IMR-90 (cell line): ENCODE measurements around the gene GMEB2. TPM values are rescaled to one million over a fixed set of nuclear protein-coding genes. Genes with fewer than 3 reads are reported as not detected.

ENCODE experiments used
- ATAC-seq: fragments of 200-7000 bp; cut with Tn5 transposase; 2 replicates; pipeline ENCODE4 v1.9.1; 2020; ENCODE audit warnings: low read depth, mild to moderate bottlenecking, moderate library complexity
- BruUV-seq: library from RNA; stranded (reverse); fragments of 400-500 nt; replicated peaks from 2 replicates; lab custom pipeline; 2021; lab: Mats Ljungman, UMichigan
- CTCF ChIA-PET: fragments of 300-600 bp; formaldehyde crosslinking; extraction: SDS; loops from one replicate; lab custom pipeline; 2021; ENCODE audit warnings: antibody characterized with exemption; lab: Yijun Ruan, JAX
- POLR2A ChIA-PET: fragments of 300-600 bp; sonication (Branson Sonifier 250); formaldehyde crosslinking; loops from one replicate; lab custom pipeline; 2022; ENCODE audit warnings: antibody characterized with exemption; ENCODE audit not compliant: unreplicated experiment; lab: Charles Lee
- DNase-seq: peaks from one replicate; pipeline ENCODE4 v3.0.0; 2013
- H2AFZ ChIP-seq: replicated peaks from 2 replicates; pipeline ENCODE3; 2013; ENCODE audit warnings: low read length, mild to moderate bottlenecking; ENCODE audit not compliant: poor library complexity
- H2AK5ac ChIP-seq: 2 replicates; pipeline ENCODE4 v1.6.1; 2013; ENCODE audit warnings: low read depth, low read length, inconsistent platforms
- H2AK9ac ChIP-seq: replicated peaks from 2 replicates; pipeline ENCODE3; 2013; ENCODE audit warnings: mild to moderate bottlenecking, low read depth, low read length, moderate library complexity; ENCODE audit not compliant: poor library complexity
- H2BK120ac ChIP-seq: 2 replicates; pipeline ENCODE4 v1.6.1; 2013; ENCODE audit warnings: low read depth, low read length, inconsistent platforms
- H2BK15ac ChIP-seq: 3 replicates; pipeline ENCODE4 v1.6.1; 2013; ENCODE audit warnings: low read depth, low read length, inconsistent platforms
- H2BK20ac ChIP-seq: 2 replicates; pipeline ENCODE4 v1.6.1; 2013; ENCODE audit warnings: low read depth, mild to moderate bottlenecking, inconsistent platforms, low read length, moderate library complexity
- H2BK5ac ChIP-seq: 2 replicates; pipeline ENCODE4 v1.6.1; 2013; ENCODE audit warnings: mild to moderate bottlenecking, low read depth, low read length, inconsistent platforms; ENCODE audit not compliant: poor library complexity, severe bottlenecking
- H3K14ac ChIP-seq: replicated peaks from 2 replicates; pipeline ENCODE4 v1.6.1; 2013; ENCODE audit warnings: low read depth, low read length, inconsistent platforms
- H3K18ac ChIP-seq: 2 replicates; pipeline ENCODE4 v1.6.1; 2013; ENCODE audit warnings: low read depth, low read length, control low read depth
- H3K23ac ChIP-seq: 2 replicates; pipeline ENCODE4 v1.6.1; 2013; ENCODE audit warnings: low read depth, low read length, inconsistent platforms
- H3K27ac ChIP-seq: 2 replicates; pipeline ENCODE4 v1.5.1; 2013; ENCODE audit warnings: mild to moderate bottlenecking, control low read depth, low read length; ENCODE audit not compliant: insufficient read depth
- H3K27me3 ChIP-seq: 2 replicates; pipeline ENCODE4 v1.6.1; 2013; ENCODE audit warnings: low read length; ENCODE audit not compliant: control insufficient read depth, insufficient read depth
- H3K36me3 ChIP-seq: 2 replicates; pipeline ENCODE4 v1.6.1; 2013; ENCODE audit warnings: low read length, mixed read lengths; ENCODE audit not compliant: control insufficient read depth, insufficient read depth
- H3K4ac ChIP-seq: 2 replicates; pipeline ENCODE4 v1.6.1; 2013; ENCODE audit warnings: low read depth, low read length, inconsistent platforms
- H3K4me1 ChIP-seq: 2 replicates; pipeline ENCODE4 v1.6.1; 2013; ENCODE audit warnings: low read length, mixed read lengths; ENCODE audit not compliant: control insufficient read depth, insufficient read depth
- H3K4me2 ChIP-seq: 2 replicates; pipeline ENCODE4 v1.6.1; 2013; ENCODE audit warnings: low read depth, mild to moderate bottlenecking, control low read depth, low read length, moderate library complexity
- H3K4me3 ChIP-seq: 2 replicates; pipeline ENCODE4 v1.5.1; 2013; ENCODE audit warnings: low read depth, mild to moderate bottlenecking, control low read depth, low read length, moderate library complexity; ENCODE audit not compliant: insufficient read depth
- H3K56ac ChIP-seq: 2 replicates; pipeline ENCODE4 v1.6.1; 2013; ENCODE audit warnings: low read length, inconsistent platforms; ENCODE audit not compliant: insufficient read depth; ENCODE audit errors: extremely low read depth
- H3K79me1 ChIP-seq, 2 experiments: 2 replicates each; pipeline ENCODE4 v1.6.1; 2013; ENCODE audit warnings: low read length in 2 of 2, inconsistent platforms in 1 of 2, low read depth in 1 of 2
- H3K9ac ChIP-seq: 2 replicates; pipeline ENCODE4 v1.6.1; 2013; ENCODE audit warnings: low read depth, low read length, control low read depth
- H3K9me1 ChIP-seq: 2 replicates; pipeline ENCODE4 v1.6.1; 2013; ENCODE audit warnings: low read length, inconsistent platforms; ENCODE audit not compliant: insufficient read depth
- H3K9me3 ChIP-seq: 2 replicates; pipeline ENCODE4 v1.6.1; 2013; ENCODE audit warnings: low read length; ENCODE audit not compliant: control insufficient read depth, insufficient read depth
- H4K20me1 ChIP-seq: 2 replicates; pipeline ENCODE4 v1.6.1; 2013; ENCODE audit warnings: low read length, inconsistent platforms; ENCODE audit not compliant: insufficient read depth
- H4K5ac ChIP-seq: 2 replicates; pipeline ENCODE4 v1.6.1; 2013; ENCODE audit warnings: mild to moderate bottlenecking, low read depth, low read length, control low read depth
- H4K8ac ChIP-seq, 2 experiments: 2 replicates each; pipeline ENCODE4 v1.6.1; 2013; ENCODE audit warnings: low read depth in 2 of 2, low read length in 2 of 2, control low read depth in 1 of 2, inconsistent platforms in 1 of 2
- H4K91ac ChIP-seq: 2 replicates; pipeline ENCODE4 v1.6.1; 2013; ENCODE audit warnings: low read depth, low read length, inconsistent platforms; ENCODE audit not compliant: insufficient read depth
- BHLHE40 ChIP-seq: fragments of 150-350 bp; IDR thresholded peaks from 2 replicates; pipeline ENCODE4 v1.6.1; 2016; ENCODE audit warnings: mild to moderate bottlenecking, low read depth, low read length
- CEBPB ChIP-seq: IDR thresholded peaks from 2 replicates; pipeline ENCODE4 v1.6.1; 2012; ENCODE audit warnings: low read depth, low read length, improper control_type of control experiment
- CHD1 ChIP-seq: IDR thresholded peaks from 2 replicates; pipeline ENCODE4 v1.6.1; 2012; ENCODE audit warnings: low read depth, low read length, improper control_type of control experiment
- MXI1 ChIP-seq: IDR thresholded peaks from 2 replicates; pipeline ENCODE4 v1.6.1; 2012; ENCODE audit warnings: low read depth, mild to moderate bottlenecking, low read length, moderate library complexity, borderline replicate concordance
- NFE2L2 ChIP-seq: fragments of 150-350 bp; IDR thresholded peaks from 2 replicates; pipeline ENCODE4 v1.6.1; 2016; ENCODE audit warnings: low read depth, mild to moderate bottlenecking, low read length
- RCOR1 ChIP-seq: IDR thresholded peaks from 2 replicates; pipeline ENCODE4 v1.6.1; 2012; ENCODE audit warnings: mild to moderate bottlenecking, low read length, improper control_type of control experiment; ENCODE audit not compliant: insufficient replicate concordance
- RFX5 ChIP-seq: IDR thresholded peaks from 2 replicates; pipeline ENCODE4 v1.8.0; 2012; ENCODE audit warnings: low read depth, mild to moderate bottlenecking, low read length, moderate library complexity
- SMC3 ChIP-seq: fragments of 150-350 bp; IDR thresholded peaks from 2 replicates; pipeline ENCODE4 v1.6.1; 2016; ENCODE audit warnings: low read depth, mild to moderate bottlenecking, antibody characterized with exemption, low read length, moderate library complexity
- WGBS, 2 experiments: methylation state at CpG; one replicate each; pipeline versions ENCODE4 v1.1.5 to v1.1.7; 2013; ENCODE audit warnings: missing lambda C conversion rate in 2 of 2; ENCODE audit not compliant: insufficient read length in 1 of 2; ENCODE audit errors: extremely low coverage in 2 of 2; 5-methylcytosine and 5-hydroxymethylcytosine counted together
- dilution Hi-C: fragments of 300-500 bp; cut with HindIII; formaldehyde crosslinking; loops from one replicate; pipeline ENCODE4 v1.14.3; 2018; ENCODE audit warnings: low sequenced_read_pairs; ENCODE audit not compliant: unreplicated experiment
- in situ Hi-C: fragments of 300-500 bp; cut with MboI; formaldehyde crosslinking; loops from 3 replicates; pipeline ENCODE4 v1.14.3; 2019; ENCODE audit warnings: low sequenced_read_pairs, inconsistent platforms, mixed read lengths
- intact Hi-C: fragments of 100-400 bp; cut with micrococcal nuclease; formaldehyde crosslinking; loops from 2 replicates; pipeline ENCODE4 v1.10.0; 2022
- polyA plus RNA-seq, 3 experiments: library from polyadenylated mRNA; depleted of rRNA; stranded (reverse); fragments of >200 nt; gene quantifications; 2 replicates each; pipeline ENCODE4 v1.2.3, GENCODE V29; 2012; ENCODE audit warnings: low replicate concordance in 1 of 3
- total RNA-seq: library from RNA; depleted of rRNA; stranded (reverse); fragments of >200 nt; gene quantifications from 2 replicates; pipeline ENCODE4 v1.2.3, GENCODE V29; 2012
- TF ChIP-seq, protein P1 (sequence below): fragments of 150-350 bp; IDR thresholded peaks from 2 replicates; pipeline ENCODE4 v1.6.1; 2017; ENCODE audit warnings: mild to moderate bottlenecking, antibody characterized with exemption, low read length, low read depth

GMEB2 gene
- total and polyA plus RNA-seq, 2 of the 4 experiments (the other 2 are of a cell fraction) = 5.0 to 10.0 TPM

DNA sequence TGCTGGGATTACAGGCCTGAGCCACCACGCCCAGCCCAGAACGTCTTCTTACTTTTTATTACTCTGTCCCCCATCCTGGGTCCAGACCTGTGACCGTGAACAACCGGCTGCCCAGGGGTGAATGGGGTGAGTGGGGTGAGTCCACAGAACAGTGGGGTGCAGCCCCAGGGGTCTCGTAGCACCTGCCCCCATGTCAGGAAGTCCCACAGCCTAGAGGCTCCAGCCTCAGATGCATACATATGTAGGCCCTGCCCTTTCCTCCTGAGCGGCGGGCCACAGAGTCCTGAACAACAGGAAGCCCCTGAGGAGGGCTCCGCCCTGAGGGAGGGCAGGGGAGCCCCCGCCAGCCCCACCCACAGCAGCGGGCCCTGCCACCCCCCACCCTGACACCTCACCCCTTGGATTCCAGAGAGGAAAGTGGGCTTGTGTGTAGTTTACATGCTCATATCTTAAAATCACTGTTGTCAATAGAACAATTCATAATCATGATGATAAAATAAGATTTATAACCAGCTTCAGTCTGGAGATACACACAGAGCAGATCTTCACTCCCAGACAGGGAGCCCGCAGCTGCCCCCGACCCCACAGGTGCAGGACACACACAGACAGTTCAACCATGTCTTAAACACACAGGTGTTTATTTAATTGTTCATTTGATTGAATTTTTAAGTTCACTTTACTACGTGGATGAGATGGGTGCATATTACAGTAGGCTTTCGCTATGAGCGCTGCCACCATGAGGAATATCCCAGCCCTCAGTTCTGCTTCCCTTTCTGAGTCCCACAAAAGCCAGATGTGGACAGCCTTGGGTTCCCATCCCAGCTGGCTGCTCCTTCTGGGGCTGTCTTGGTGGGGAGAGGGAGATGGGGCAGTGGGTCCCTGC, 12.4 kb upstream of the GMEB2 start:
- H4K20me1 ChIP-seq = no peaks in the 10 kb centered on the region
- ChIA-PET POLR2A (no interaction called here), CTCF (no interaction called here)
- H3K23ac ChIP-seq = no peak overlapping the region
- H3K4me2 ChIP-seq = no peak overlapping the region
- no peaks in the 10 kb centered on the region for H3K36me3 ChIP-seq
- dilution Hi-C loops (no loop called here), in situ Hi-C loops (no loop called here), intact Hi-C loops (no loop called here)
- no peak overlapping the region for H2AK5ac ChIP-seq
- no peak overlapping the region for H3K56ac ChIP-seq
- no peaks in the 10 kb centered on the region for H3K9me3 ChIP-seq
- H4K8ac ChIP-seq = no peak overlapping the region
- H3K27me3 ChIP-seq = no peaks in the 10 kb centered on the region
- BruUV-seq = no TSS peak
- no peak overlapping the region for H2BK20ac ChIP-seq
- no peak overlapping the region for H3K18ac ChIP-seq
- ATAC-seq (no peak), DNase-seq (no peak)
- no peak overlapping the region for H3K14ac ChIP-seq
- H3K79me1 ChIP-seq = no peaks in the 10 kb centered on the region
- no peak overlapping the region for H4K91ac ChIP-seq
- H3K27ac ChIP-seq = no peak overlapping the region
- H3K9me1 ChIP-seq = no peaks in the 10 kb centered on the region
- H2BK5ac ChIP-seq = no peak overlapping the region
- H3K9ac ChIP-seq = no peak overlapping the region
- H2BK120ac ChIP-seq = no peak overlapping the region
- H3K4ac ChIP-seq = no peak overlapping the region
- H2AFZ ChIP-seq = no peak overlapping the region
- no peak overlapping the region for H4K5ac ChIP-seq
- H2BK15ac ChIP-seq = no peak overlapping the region
- 100% methylated on average over 1 of the region's 15 CpGs; no CpG with 5 or more reads in 1 of the 2 experiments for WGBS, 2 experiments
- TF ChIP-seq RCOR1 (no peak), MXI1 (no peak), CEBPB (no peak), CHD1 (no peak), RFX5 (no peak), SMC3 (no peak), NFE2L2 (no peak), BHLHE40 (no peak)
- TF ChIP-seq, protein P1, sequence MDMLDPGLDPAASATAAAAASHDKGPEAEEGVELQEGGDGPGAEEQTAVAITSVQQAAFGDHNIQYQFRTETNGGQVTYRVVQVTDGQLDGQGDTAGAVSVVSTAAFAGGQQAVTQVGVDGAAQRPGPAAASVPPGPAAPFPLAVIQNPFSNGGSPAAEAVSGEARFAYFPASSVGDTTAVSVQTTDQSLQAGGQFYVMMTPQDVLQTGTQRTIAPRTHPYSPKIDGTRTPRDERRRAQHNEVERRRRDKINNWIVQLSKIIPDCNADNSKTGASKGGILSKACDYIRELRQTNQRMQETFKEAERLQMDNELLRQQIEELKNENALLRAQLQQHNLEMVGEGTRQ = no peak
- peaks cover 2% of the 10 kb centered on the region; the same call in 1 of the 2 replicates for H3K4me1 ChIP-seq
- H3K4me3 ChIP-seq = no peak overlapping the region
- no peak overlapping the region for H2AK9ac ChIP-seq
